HG03039 (cell line): Measurements from ENCODE around the gene ZNF511.
"Not testable (repeated sequence)": the region's sequence is repeated elsewhere in the genome, so short reads cannot be mapped to it uniquely, and the experiment has no call there.

Experiments
- ATAC-seq: cut with Tn5 transposase; IDR thresholded peaks from one replicate; pipeline ENCODE4 v1.9.1; 2021; ENCODE audit warnings: mild to moderate bottlenecking, moderate library complexity; ENCODE audit not compliant: unreplicated experiment

ZNF511 gene

GRCh38 chr10:133308421-133309099, at the start of gene ZNF511, which contains the start of gene TUBGCP2:
ZNF511 (plus strand) TSS chr10:133308914; CDS start chr10:133308944, 30 bp downstream.
TUBGCP2 (minus strand) TSS chr10:133308872; CDS start chr10:133302941, 5,931 bp downstream.
- peak; percentile 69 for ATAC-seq

GRCh38 chr10:133259602-133259989, 49.1 kb upstream of the ZNF511 start:
- ATAC-seq, result no peak

GRCh38 chr10:133260895-133261725, 47.6 kb upstream of the ZNF511 start:
- peak; percentile 42 for ATAC-seq

- ATAC-seq, result peak; percentile 69
Measured at GRCh38 chr10:133261726-133262325, 46.9 kb upstream of the ZNF511 start.

GRCh38 chr10:133262696-133263095, 46.0 kb upstream of the ZNF511 start:
- ATAC-seq, result no peak

- no peak for ATAC-seq
Measured at GRCh38 chr10:133263674-133264073, 45.0 kb upstream of the ZNF511 start.

GRCh38 chr10:133264461-133264860, 44.3 kb upstream of the ZNF511 start:
- no peak for ATAC-seq

- not testable (repeated sequence) for ATAC-seq
Measured at GRCh38 chr10:133265052-133265451, 43.7 kb upstream of the ZNF511 start.

- ATAC-seq, result no peak
Measured at GRCh38 chr10:133266056-133266795, 42.5 kb upstream of the ZNF511 start.

- no peak for ATAC-seq
Measured at GRCh38 chr10:133267293-133267692, 41.4 kb upstream of the ZNF511 start.

GRCh38 chr10:133267829-133268228, 40.9 kb upstream of the ZNF511 start:
- no peak for ATAC-seq

- ATAC-seq, result no peak
Measured at GRCh38 chr10:133268532-133268931, 40.2 kb upstream of the ZNF511 start.

- no peak for ATAC-seq
Measured at GRCh38 chr10:133269367-133269766, 39.3 kb upstream of the ZNF511 start.

- no peak for ATAC-seq
Measured at GRCh38 chr10:133270204-133270603, 38.5 kb upstream of the ZNF511 start.

GRCh38 chr10:133270773-133271297, 37.9 kb upstream of the ZNF511 start:
- no peak for ATAC-seq

- ATAC-seq, result no peak
Measured at GRCh38 chr10:133271521-133272300, 37.0 kb upstream of the ZNF511 start.

GRCh38 chr10:133272301-133272963, 36.3 kb upstream of the ZNF511 start:
- no peak for ATAC-seq

- no peak for ATAC-seq
Measured at GRCh38 chr10:133272964-133273420, 35.7 kb upstream of the ZNF511 start.

- no peak for ATAC-seq
Measured at GRCh38 chr10:133273534-133274143, 35.1 kb upstream of the ZNF511 start.
